Mesenchymal stem cell (in vitro differentiated cells and primary cell): ENCODE results near the gene CSTPP1.

Source experiments
- DNase-seq: peaks from one replicate; pipeline ENCODE4 v3.0.0-alpha.2; 2013
- H2AFZ ChIP-seq: one replicate; pipeline ENCODE4 v1.6.1; 2013; ENCODE audit warnings: low read depth, mild to moderate bottlenecking, control low read depth, inconsistent platforms, low read length, moderate library complexity
- H2AK5ac ChIP-seq: 2 replicates; pipeline ENCODE4 v1.6.1; 2013; ENCODE audit warnings: low read length, moderate library complexity, mild to moderate bottlenecking, inconsistent platforms; ENCODE audit not compliant: severe bottlenecking
- H2BK120ac ChIP-seq: one replicate; pipeline ENCODE4 v1.6.1; 2013; ENCODE audit warnings: low read depth, mild to moderate bottlenecking, inconsistent platforms, low read length, moderate library complexity
- H2BK12ac ChIP-seq, 2 experiments: one replicate each; pipeline ENCODE4 v1.6.1; 2013; ENCODE audit warnings: inconsistent platforms in 2 of 2, low read length in 2 of 2, mild to moderate bottlenecking in 2 of 2, moderate library complexity in 2 of 2, control low read depth in 1 of 2
- H2BK15ac ChIP-seq: one replicate; pipeline ENCODE4 v1.6.1; 2013; ENCODE audit warnings: mild to moderate bottlenecking, low read depth, inconsistent platforms; ENCODE audit not compliant: poor library complexity, severe bottlenecking
- H2BK5ac ChIP-seq: 2 replicates; pipeline ENCODE4 v1.6.1; 2013; ENCODE audit warnings: low read depth, mild to moderate bottlenecking, low read length, control low read depth, inconsistent platforms; ENCODE audit not compliant: poor library complexity, severe bottlenecking
- H3K14ac ChIP-seq, 2 experiments: one replicate each; pipeline ENCODE4 v1.6.1; 2013; ENCODE audit warnings: inconsistent platforms in 2 of 2, low read length in 2 of 2, control low read depth in 1 of 2, mild to moderate bottlenecking in 1 of 2, moderate library complexity in 1 of 2
- H3K18ac ChIP-seq, 2 experiments: one replicate each; pipeline ENCODE4 v1.6.1; 2013; ENCODE audit warnings: inconsistent platforms in 2 of 2, low read length in 2 of 2, control low read depth in 1 of 2, low read depth in 1 of 2, mild to moderate bottlenecking in 1 of 2
- H3K23ac ChIP-seq, 2 experiments: one replicate each; pipeline ENCODE4 v1.6.1; 2013; ENCODE audit warnings: inconsistent platforms in 2 of 2, low read length in 2 of 2, mild to moderate bottlenecking in 2 of 2, moderate library complexity in 2 of 2, control low read depth in 1 of 2
- H3K27ac ChIP-seq: 2 replicates; pipeline ENCODE4 v1.5.1; 2013; ENCODE audit warnings: mild to moderate bottlenecking, moderate library complexity, low read length, control low read depth, inconsistent platforms; ENCODE audit not compliant: poor library complexity, severe bottlenecking
- H3K27me3 ChIP-seq, 2 experiments: 2 replicates each; pipeline versions ENCODE4 v1.6.1 to v1.7.0; 2013; ENCODE audit warnings: low read length in 2 of 2, mild to moderate bottlenecking in 2 of 2, moderate library complexity in 2 of 2, control low read depth in 1 of 2, inconsistent platforms in 1 of 2; ENCODE audit not compliant: control insufficient read depth in 1 of 2, insufficient read depth in 1 of 2
- H3K36me3 ChIP-seq, 2 experiments: 2 replicates each; pipeline versions ENCODE4 v1.6.1 to v1.7.0; 2013; ENCODE audit warnings: low read length in 2 of 2, control low read depth in 1 of 2, inconsistent platforms in 1 of 2, low read depth in 1 of 2, mild to moderate bottlenecking in 1 of 2; ENCODE audit not compliant: insufficient read depth in 2 of 2, control insufficient read depth in 1 of 2
- H3K4ac ChIP-seq, 2 experiments: one replicate each; pipeline ENCODE4 v1.6.1; 2013; ENCODE audit warnings: inconsistent platforms in 2 of 2, low read length in 2 of 2, mild to moderate bottlenecking in 2 of 2, moderate library complexity in 2 of 2, control low read depth in 1 of 2, low read depth in 1 of 2
- H3K4me1 ChIP-seq: 2 replicates; pipeline ENCODE4 v1.6.1; 2013; ENCODE audit warnings: low read depth, low read length, control low read depth; ENCODE audit not compliant: control insufficient read depth, insufficient read depth
- H3K4me2 ChIP-seq: 2 replicates; pipeline ENCODE4 v1.6.1; 2013; ENCODE audit warnings: low read length, mild to moderate bottlenecking, inconsistent platforms; ENCODE audit not compliant: poor library complexity, severe bottlenecking
- H3K4me3 ChIP-seq, 2 experiments: 2 replicates each; pipeline versions ENCODE4 v1.5.1 to v1.7.0; 2013; ENCODE audit warnings: low read length in 2 of 2, mild to moderate bottlenecking in 2 of 2, control low read depth in 1 of 2, low read depth in 1 of 2; ENCODE audit not compliant: insufficient read depth in 1 of 2
- H3K79me1 ChIP-seq: replicated peaks from 2 replicates; pipeline ENCODE4 v1.6.1; 2013; ENCODE audit warnings: mild to moderate bottlenecking, control low read depth, low read length, inconsistent platforms; ENCODE audit not compliant: poor library complexity, severe bottlenecking
- H3K9ac ChIP-seq: 2 replicates; pipeline ENCODE4 v1.7.0; 2013; ENCODE audit warnings: mild to moderate bottlenecking, low read length, moderate library complexity
- H3K9me3 ChIP-seq: 2 replicates; pipeline ENCODE4 v1.7.0; 2013; ENCODE audit warnings: mild to moderate bottlenecking, low read length; ENCODE audit not compliant: control insufficient read depth
- H4K8ac ChIP-seq: one replicate; pipeline ENCODE4 v1.6.1; 2013; ENCODE audit warnings: inconsistent platforms, mild to moderate bottlenecking, low read length, moderate library complexity
- H4K91ac ChIP-seq: one replicate; pipeline ENCODE4 v1.6.1; 2013; ENCODE audit warnings: mild to moderate bottlenecking, low read length, inconsistent platforms
- WGBS: methylation state at CpG from one replicate; pipeline ENCODE4 v1.1.7; 2013; ENCODE audit warnings: mixed read lengths; 5-methylcytosine and 5-hydroxymethylcytosine counted together

Gene CSTPP1

GRCh38 chr11:46902694-46903093 is 33.9 kb upstream of the CSTPP1 start:
- Histone ChIP-seq H2BK15ac (no peak overlapping the region), H3K9me3 (no peaks in the 10 kb centered on the region), H3K36me3 (peaks cover 8 to 19% of the 10 kb centered on the region in 2 experiments), H2BK120ac (no peak overlapping the region), H3K79me1 (peaks cover 11% of the 10 kb centered on the region), H4K91ac (no peak overlapping the region), H3K4me3 (no peak overlapping the region), H3K14ac (no peak overlapping the region), H4K8ac (no peak overlapping the region), H3K4me2 (no peak overlapping the region), H2BK5ac (no peak overlapping the region), H2AFZ (no peak overlapping the region), H3K4ac (no peak overlapping the region), H3K18ac (no peak overlapping the region), H3K4me1 (peaks cover 9% of the 10 kb centered on the region), H2AK5ac (no peak overlapping the region), H3K9ac (no peak overlapping the region), H3K27ac (no peak overlapping the region), H3K23ac (no peak overlapping the region), H2BK12ac (no peak overlapping the region), H3K27me3 (no peaks in the 10 kb centered on the region)
- no peak for DNase-seq
- WGBS: 95% methylated on average over 6 of the region's 6 CpGs

GRCh38 chr11:46903846-46904245 is 32.7 kb upstream of the CSTPP1 start:
- Histone ChIP-seq H3K9me3 (no peaks in the 10 kb centered on the region), H3K4me2 (no peak overlapping the region), H3K79me1 (peaks cover 12% of the 10 kb centered on the region), H3K23ac (no peak overlapping the region), H4K8ac (no peak overlapping the region), H2BK12ac (peak overlapping the region in 1 of 2 experiments; percentile 5), H3K9ac (no peak overlapping the region), H3K4ac (no peak overlapping the region), H3K18ac (no peak overlapping the region), H4K91ac (no peak overlapping the region), H2BK15ac (no peak overlapping the region), H2BK5ac (no peak overlapping the region), H2BK120ac (no peak overlapping the region), H2AK5ac (no peak overlapping the region), H3K27ac (no peak overlapping the region), H3K4me3 (no peak overlapping the region), H3K14ac (no peak overlapping the region), H2AFZ (no peak overlapping the region), H3K36me3 (peaks cover 8 to 13% of the 10 kb centered on the region in 2 experiments), H3K4me1 (peaks cover 9% of the 10 kb centered on the region), H3K27me3 (no peaks in the 10 kb centered on the region)
- no peak for DNase-seq
- WGBS: 93% methylated on average over 10 of the region's 10 CpGs

- Histone ChIP-seq H3K27me3 (no peaks in the 10 kb centered on the region), H3K79me1 (peaks cover 16% of the 10 kb centered on the region), H3K9me3 (no peaks in the 10 kb centered on the region), H3K27ac (no peak overlapping the region), H2AK5ac (no peak overlapping the region), H4K8ac (no peak overlapping the region), H3K18ac (no peak overlapping the region), H3K4me2 (no peak overlapping the region), H3K4ac (no peak overlapping the region), H2BK5ac (no peak overlapping the region), H3K9ac (no peak overlapping the region), H2BK15ac (no peak overlapping the region), H3K4me3 (no peak overlapping the region), H2AFZ (no peak overlapping the region), H3K23ac (no peak overlapping the region), H2BK12ac (peak overlapping the region in 1 of 2 experiments; percentile 5), H3K36me3 (peaks cover 0 to 2% of the 10 kb centered on the region in 2 experiments), H3K4me1 (peaks cover 10% of the 10 kb centered on the region), H3K14ac (no peak overlapping the region), H2BK120ac (no peak overlapping the region), H4K91ac (no peak overlapping the region)
- no peak for DNase-seq
- 100% methylated on average over 2 of the region's 5 CpGs for WGBS
These were observed 30.8 kb upstream of the CSTPP1 start for GRCh38 chr11:46905806-46906205.

- Histone ChIP-seq H3K79me1 (peaks cover 16% of the 10 kb centered on the region), H3K4ac (peak overlapping the region in 1 of 2 experiments; percentile 7), H2BK12ac (no peak overlapping the region), H2BK120ac (no peak overlapping the region), H3K9me3 (no peaks in the 10 kb centered on the region), H3K4me3 (no peak overlapping the region), H3K9ac (no peak overlapping the region), H4K8ac (peak overlapping the region; percentile 9), H2AFZ (no peak overlapping the region), H2BK15ac (no peak overlapping the region), H3K23ac (no peak overlapping the region), H3K27me3 (no peaks in the 10 kb centered on the region), H2AK5ac (no peak overlapping the region), H2BK5ac (no peak overlapping the region), H3K18ac (no peak overlapping the region), H4K91ac (no peak overlapping the region), H3K36me3 (peaks cover 0 to 2% of the 10 kb centered on the region in 2 experiments), H3K14ac (no peak overlapping the region), H3K27ac (peak overlapping the region; percentile 22), H3K4me2 (peak overlapping the region; percentile 25), H3K4me1 (peaks cover 10% of the 10 kb centered on the region)
- peak; percentile 44 for DNase-seq
- WGBS: 9% methylated on average over 13 of the region's 13 CpGs
These were observed 29.9 kb upstream of the CSTPP1 start for GRCh38 chr11:46906609-46907041.
